ENCODE measurements around the gene PMS2. TPM values are rescaled to one million over a fixed set of nuclear protein-coding genes. Genes with fewer than 3 reads are reported as not detected.

The PMS2 gene
- total and polyA plus RNA-seq, 9 of the 15 experiments (the other 6 are each of a cell fraction or from before 2014, with no cell fraction given) = 4.9 to 27.6 (median 16.5) TPM

- TF ChIP-seq, protein P1, sequence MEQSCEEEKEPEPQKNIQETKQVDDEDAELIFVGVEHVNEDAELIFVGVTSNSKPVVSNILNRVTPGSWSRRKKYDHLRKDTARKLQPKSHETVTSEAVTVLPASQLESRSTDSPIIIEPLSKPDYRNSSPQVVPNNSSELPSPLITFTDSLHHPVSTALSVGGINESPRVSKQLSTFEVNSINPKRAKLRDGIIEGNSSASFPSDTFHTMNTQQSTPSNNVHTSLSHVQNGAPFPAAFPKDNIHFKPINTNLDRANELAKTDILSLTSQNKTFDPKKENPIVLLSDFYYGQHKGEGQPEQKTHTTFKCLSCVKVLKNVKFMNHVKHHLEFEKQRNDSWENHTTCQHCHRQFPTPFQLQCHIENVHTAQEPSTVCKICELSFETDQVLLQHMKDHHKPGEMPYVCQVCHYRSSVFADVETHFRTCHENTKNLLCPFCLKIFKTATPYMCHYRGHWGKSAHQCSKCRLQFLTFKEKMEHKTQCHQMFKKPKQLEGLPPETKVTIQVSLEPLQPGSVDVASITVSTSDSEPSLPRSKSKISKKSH (CRISPR knock-in tag; IDR thresholded peaks at IDR 0.05) = no peak
- TF ChIP-seq BRF2 (IDR thresholded peaks at IDR 0.05; ENCODE audit: borderline replicate concordance, insufficient read depth, insufficient read length) (no peak), ETS2 (tag; IDR thresholded peaks at IDR 0.05; ENCODE audit: borderline replicate concordance, poor library complexity, severe bottlenecking) (no peak), ZKSCAN1 (IDR thresholded peaks at IDR 0.05; ENCODE audit: low read depth, low read length) (no peak), NR2C2 (CRISPR knock-in tag; IDR thresholded peaks at IDR 0.05) (no peak), NR2C2 (tag; IDR thresholded peaks at IDR 0.05) (peak; percentile 80), RBM14 (IDR thresholded peaks at IDR 0.05; ENCODE audit: borderline replicate concordance, insufficient read depth, low read depth, low read length) (no peak), SUPT5H (IDR thresholded peaks at IDR 0.05) (no peak), TAF15 (IDR thresholded peaks at IDR 0.05; ENCODE audit: low read depth, low read length) (no peak), EZH2 (IDR thresholded peaks at IDR 0.05; ENCODE audit: borderline replicate concordance, low read depth, low read length) (no peak), TEAD2 (tag; IDR thresholded peaks at IDR 0.05) (peak; percentile 34; the same call in 1 of the 2 replicates), ASH1L (IDR thresholded peaks at IDR 0.05; ENCODE audit: borderline replicate concordance, low read depth, partially characterized antibody) (no peak), ARID2 (IDR thresholded peaks at IDR 0.05) (no peak), MCM3 (IDR thresholded peaks at IDR 0.05) (no peak), TCF7 (IDR thresholded peaks at IDR 0.05; ENCODE audit: borderline replicate concordance) (no peak)
- TF ChIP-seq, protein P2, sequence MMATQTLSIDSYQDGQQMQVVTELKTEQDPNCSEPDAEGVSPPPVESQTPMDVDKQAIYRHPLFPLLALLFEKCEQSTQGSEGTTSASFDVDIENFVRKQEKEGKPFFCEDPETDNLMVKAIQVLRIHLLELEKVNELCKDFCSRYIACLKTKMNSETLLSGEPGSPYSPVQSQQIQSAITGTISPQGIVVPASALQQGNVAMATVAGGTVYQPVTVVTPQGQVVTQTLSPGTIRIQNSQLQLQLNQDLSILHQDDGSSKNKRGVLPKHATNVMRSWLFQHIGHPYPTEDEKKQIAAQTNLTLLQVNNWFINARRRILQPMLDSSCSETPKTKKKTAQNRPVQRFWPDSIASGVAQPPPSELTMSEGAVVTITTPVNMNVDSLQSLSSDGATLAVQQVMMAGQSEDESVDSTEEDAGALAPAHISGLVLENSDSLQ (IDR thresholded peaks at IDR 0.05) = peak; percentile 81
- TF ChIP-seq, protein P3, sequence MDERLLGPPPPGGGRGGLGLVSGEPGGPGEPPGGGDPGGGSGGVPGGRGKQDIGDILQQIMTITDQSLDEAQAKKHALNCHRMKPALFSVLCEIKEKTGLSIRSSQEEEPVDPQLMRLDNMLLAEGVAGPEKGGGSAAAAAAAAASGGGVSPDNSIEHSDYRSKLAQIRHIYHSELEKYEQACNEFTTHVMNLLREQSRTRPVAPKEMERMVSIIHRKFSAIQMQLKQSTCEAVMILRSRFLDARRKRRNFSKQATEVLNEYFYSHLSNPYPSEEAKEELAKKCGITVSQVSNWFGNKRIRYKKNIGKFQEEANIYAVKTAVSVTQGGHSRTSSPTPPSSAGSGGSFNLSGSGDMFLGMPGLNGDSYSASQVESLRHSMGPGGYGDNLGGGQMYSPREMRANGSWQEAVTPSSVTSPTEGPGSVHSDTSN (CRISPR knock-in tag; IDR thresholded peaks at IDR 0.05; ENCODE audit: low read depth) = no peak
- TF ChIP-seq, protein P3 (tag; conservative IDR thresholded peaks at IDR 0.05; ENCODE audit: low read depth) = 0 out of 2 replicates have a peak, but pooled peaks have one; percentile 5
Observed at GRCh38 chr7:6015917-6016652, 7.2 kb upstream of the PMS2 start (continued).
